Brain microvascular endothelial cell (primary cell): Measurements from ENCODE around the gene MAGIX.
A peak's percentile ranks its signal among the peaks of the same experiment; 100 is the strongest.

Source experiments
- DNase-seq: peaks from one replicate; pipeline ENCODE4 v3.0.0-alpha.2; 2020
- H3K27ac ChIP-seq: fragments of 250-450 bp; sonication (Bioruptor Pico); 2 replicates; pipeline ENCODE4 v1.5.1; 2020; ENCODE audit warnings: mild to moderate bottlenecking, moderate library complexity
- H3K27me3 ChIP-seq: fragments of 250-450 bp; sonication (Bioruptor Pico); replicated peaks from 2 replicates; pipeline ENCODE4 v1.5.1; 2020; ENCODE audit warnings: mild to moderate bottlenecking
- H3K36me3 ChIP-seq: fragments of 250-450 bp; sonication (Bioruptor Pico); replicated peaks from 2 replicates; pipeline ENCODE4 v1.5.1; 2020; ENCODE audit warnings: mild to moderate bottlenecking
- H3K4me3 ChIP-seq: 2 replicates; pipeline ENCODE4 v1.5.1; 2011; ENCODE audit warnings: low read depth, mild to moderate bottlenecking, control low read depth, low read length, moderate library complexity
- in situ Hi-C: cut with HindIII; loops from 2 replicates; pipeline ENCODE4 v1.10.0; 2017; ENCODE audit warnings: low sequenced_read_pairs, low pct_ligation_motif_present
- TF ChIP-seq, protein P1 (sequence below): IDR thresholded peaks from 2 replicates; pipeline ENCODE4 v1.5.1; 2011; ENCODE audit warnings: low read depth, mild to moderate bottlenecking, moderate library complexity, low read length, control low read depth, inconsistent platforms; ENCODE audit errors: missing control alignments

The MAGIX gene

DNA sequence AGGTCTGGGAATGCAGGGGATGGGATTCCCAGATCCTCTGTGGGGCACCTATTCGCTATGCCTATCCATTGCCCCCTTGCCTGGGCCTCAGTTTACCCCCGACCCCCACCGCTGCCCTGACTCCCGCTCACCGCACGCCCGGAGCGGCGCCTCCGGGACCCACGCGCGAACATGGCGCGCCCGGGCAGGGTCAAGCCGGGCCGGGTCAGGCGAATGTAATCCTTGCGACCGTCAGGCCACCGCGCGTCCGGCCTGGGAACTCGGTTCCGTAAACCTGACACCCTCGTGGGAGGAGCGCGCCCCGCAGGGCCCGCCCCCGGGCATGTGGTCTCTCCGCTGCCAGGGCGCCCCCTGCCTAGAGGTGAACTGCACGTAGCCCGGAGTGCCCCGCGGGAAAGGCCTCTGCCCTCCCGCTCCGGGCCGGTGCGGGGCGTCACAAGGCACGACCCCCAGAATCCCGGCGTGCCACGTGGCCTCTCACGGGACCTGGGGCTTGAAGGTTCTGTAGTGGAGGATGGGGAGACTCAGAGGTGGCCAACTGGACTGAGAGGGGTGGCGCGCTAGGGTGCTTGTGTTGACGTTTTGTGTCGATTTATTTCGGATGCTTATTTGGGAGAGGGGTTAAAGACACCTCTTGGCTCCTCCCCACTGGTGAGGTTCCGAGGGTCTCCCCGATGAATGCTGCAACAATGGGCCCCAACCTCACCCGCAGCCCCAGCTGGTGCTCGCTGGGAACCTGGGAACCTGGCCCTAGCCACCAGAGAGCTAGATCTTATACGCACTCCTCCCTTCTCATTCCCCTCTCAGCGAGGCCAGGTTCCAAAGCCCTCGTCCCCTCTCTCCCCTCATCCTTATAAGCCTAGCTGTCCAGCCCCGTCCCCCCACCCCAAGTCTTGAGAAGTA is 23.8 kb downstream of the MAGIX start, which contains the start of gene PRICKLE3:
Gene PRICKLE3 (minus strand): TSS at position 249 of the 903 bp plus-strand sequence. CDS start 76 bp downstream, at position 173.
- H3K4me3 ChIP-seq = peak within 1 kb of the TSS; percentile 65
- TF ChIP-seq, protein P1, sequence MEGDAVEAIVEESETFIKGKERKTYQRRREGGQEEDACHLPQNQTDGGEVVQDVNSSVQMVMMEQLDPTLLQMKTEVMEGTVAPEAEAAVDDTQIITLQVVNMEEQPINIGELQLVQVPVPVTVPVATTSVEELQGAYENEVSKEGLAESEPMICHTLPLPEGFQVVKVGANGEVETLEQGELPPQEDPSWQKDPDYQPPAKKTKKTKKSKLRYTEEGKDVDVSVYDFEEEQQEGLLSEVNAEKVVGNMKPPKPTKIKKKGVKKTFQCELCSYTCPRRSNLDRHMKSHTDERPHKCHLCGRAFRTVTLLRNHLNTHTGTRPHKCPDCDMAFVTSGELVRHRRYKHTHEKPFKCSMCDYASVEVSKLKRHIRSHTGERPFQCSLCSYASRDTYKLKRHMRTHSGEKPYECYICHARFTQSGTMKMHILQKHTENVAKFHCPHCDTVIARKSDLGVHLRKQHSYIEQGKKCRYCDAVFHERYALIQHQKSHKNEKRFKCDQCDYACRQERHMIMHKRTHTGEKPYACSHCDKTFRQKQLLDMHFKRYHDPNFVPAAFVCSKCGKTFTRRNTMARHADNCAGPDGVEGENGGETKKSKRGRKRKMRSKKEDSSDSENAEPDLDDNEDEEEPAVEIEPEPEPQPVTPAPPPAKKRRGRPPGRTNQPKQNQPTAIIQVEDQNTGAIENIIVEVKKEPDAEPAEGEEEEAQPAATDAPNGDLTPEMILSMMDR = peak; percentile 27
- H3K27ac ChIP-seq = no peak within 1 kb of the TSS
- peak; percentile 22 for DNase-seq
- H3K36me3 ChIP-seq = peaks cover 2% of the 10 kb centered on the region
- in situ Hi-C loops = no loop called here
- no peaks in the 10 kb centered on the region for H3K27me3 ChIP-seq

DNA sequence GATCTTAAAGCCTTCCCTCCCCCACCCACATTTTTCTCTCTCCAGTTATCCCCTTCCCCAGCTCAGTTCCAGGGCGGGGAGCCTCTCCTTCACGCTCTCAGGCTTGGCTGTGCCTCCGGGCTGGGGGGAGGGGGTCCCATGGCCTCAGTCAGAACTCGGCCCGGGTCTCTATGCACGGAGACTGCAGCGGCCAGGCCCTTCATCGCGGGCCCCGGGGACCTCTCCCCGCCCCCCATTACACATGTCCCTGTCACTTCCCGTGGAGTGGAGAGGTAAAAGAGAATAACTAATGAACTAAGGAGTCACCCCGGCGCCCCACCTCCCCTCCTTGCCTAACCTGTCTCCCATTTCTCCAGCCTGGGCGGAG is 24.5 kb downstream of the MAGIX start:
- in situ Hi-C loops = no loop called here
- Histone ChIP-seq H3K36me3 (peaks cover 2% of the 10 kb centered on the region), H3K27ac (no peak overlapping the region), H3K4me3 (no peak overlapping the region), H3K27me3 (no peaks in the 10 kb centered on the region)
- TF ChIP-seq, protein P1 = no peak
- DNase-seq = no peak

DNA sequence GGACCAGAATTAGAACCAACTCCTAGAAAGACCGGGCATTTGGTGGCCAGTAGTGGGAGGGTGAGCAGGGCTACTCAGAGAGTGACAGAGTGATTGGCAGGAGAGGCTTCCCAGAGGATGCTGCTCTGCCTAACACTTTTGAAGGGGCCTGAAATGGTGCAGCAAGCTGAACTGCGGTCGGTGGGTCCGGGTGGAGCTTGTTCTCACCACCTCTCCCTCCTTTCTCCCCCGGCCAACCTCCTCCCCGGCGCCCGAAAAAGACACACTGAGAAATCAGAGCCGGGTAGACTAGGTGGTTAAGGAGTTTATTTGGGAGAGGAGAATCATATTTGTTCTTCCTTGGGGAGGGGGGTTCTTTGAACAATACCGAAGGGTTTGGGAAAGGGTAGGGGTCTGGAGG is 25.0 kb downstream of the MAGIX start:
- DNase-seq = no peak
- Histone ChIP-seq H3K27me3 (no peaks in the 10 kb centered on the region), H3K36me3 (peaks cover 2% of the 10 kb centered on the region), H3K4me3 (no peak overlapping the region), H3K27ac (no peak overlapping the region)
- TF ChIP-seq, protein P1 = no peak
- in situ Hi-C loops = no loop called here

DNA sequence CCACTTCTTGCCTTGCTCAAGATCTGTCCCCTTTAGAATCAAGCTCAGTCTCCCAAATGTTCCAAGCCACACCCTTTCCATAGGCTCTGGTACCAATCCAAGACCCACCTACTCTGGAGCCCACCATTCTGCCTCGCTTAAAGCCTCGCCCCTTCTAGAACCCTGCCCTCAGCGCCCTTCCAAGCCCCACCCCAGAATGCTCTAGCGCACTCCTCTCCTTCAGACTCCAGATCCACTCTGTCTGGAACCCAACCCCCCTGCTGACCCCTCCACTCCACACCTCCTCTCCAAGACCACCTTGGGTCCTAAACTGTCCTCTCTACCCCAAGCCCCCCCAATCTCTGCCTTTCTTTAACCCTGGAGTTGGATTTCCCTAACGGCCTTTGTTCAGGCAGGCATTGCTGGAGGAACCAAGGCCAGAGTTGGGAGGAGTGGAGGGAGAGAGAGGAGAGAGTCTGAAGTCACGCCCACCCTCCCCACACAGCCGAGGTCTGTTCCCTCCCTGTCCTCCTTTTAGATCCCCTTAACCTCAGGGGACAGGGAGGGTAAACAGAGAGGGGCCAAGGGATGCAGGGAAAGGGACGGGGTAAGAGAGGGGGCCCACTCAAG is 26.0 kb downstream of the MAGIX start:
- H3K4me3 ChIP-seq = no peak overlapping the region
- DNase-seq = no peak
- no peaks in the 10 kb centered on the region for H3K36me3 ChIP-seq
- in situ Hi-C loops = no loop called here
- H3K27me3 ChIP-seq = no peaks in the 10 kb centered on the region
- no peak overlapping the region for H3K27ac ChIP-seq
- TF ChIP-seq, protein P1 = no peak

DNA sequence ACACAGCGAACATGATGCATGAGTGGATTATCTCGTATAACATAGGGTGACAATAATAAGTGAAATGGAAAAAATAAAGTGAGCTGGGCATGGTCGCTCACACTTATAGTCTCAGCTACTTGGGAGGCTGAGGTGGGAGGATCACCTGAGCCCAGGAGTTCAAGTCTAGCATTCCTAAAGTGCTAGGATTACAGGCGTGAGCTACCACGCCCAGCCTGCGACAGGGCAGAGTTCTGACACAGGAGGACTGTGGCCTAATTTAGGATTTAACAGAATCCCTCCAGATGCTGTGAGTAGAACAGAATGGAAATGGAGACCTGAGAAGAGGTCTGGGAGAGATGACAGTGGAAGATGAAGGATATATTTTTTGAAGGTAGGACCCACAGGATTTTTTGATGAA is 27.0 kb downstream of the MAGIX start:
- TF ChIP-seq, protein P1 = no peak
- no peak overlapping the region for H3K4me3 ChIP-seq
- no peak overlapping the region for H3K27ac ChIP-seq
- in situ Hi-C loops = no loop called here
- no peaks in the 10 kb centered on the region for H3K27me3 ChIP-seq
- no peak for DNase-seq
- no peaks in the 10 kb centered on the region for H3K36me3 ChIP-seq
